NCI-H510A (cell line): ENCODE measurements around the gene HTT.
"Not testable (repeated sequence)": the region's sequence is repeated elsewhere in the genome, so short reads cannot be mapped to it uniquely, and the experiment has no call there.

Experiments
- DNase-seq: peaks from one replicate; lab custom pipeline; 2025; lab: John Stamatoyannopoulos, UW

Gene HTT

DNA sequence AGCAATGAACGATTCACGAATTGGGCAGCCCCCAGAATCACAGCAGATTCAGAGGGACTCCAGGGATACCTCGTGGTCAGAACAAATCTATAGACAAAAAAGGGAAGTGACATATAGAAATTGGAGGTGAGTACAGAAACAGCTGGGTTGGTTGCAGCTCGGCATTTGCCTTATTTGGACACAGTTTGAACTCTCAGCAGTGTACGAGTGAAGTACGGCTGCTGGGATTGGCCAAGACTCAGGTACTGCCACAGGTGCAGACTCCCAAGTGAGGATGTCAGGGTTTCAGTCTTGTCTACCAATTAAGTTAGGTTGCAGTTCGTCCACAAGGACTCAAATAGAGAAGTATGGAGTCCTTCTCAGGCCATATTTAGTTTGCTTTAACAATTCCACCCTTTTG, 28.3 kb upstream of the HTT start:
- DNase-seq, result no peak

DNA sequence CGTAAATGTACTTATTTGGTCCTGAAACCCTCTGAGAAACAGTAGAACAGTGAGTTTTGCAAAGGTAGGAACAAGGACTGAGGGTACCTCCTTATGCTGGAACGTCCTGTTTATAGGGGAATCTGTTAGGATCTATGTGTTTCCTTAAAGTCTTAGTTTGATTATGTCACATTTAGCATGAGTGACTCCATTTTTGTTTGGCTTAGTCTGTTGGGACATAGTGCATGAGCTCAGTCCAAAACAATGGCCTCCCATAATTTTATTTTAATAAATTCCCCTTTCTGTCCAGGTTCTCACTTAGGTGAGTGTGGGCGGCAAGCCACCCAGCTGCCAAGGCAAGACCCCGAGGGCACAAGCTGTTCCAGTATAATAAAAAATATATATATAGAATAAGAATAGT, 27.9 kb upstream of the HTT start:
- no peak for DNase-seq

DNA sequence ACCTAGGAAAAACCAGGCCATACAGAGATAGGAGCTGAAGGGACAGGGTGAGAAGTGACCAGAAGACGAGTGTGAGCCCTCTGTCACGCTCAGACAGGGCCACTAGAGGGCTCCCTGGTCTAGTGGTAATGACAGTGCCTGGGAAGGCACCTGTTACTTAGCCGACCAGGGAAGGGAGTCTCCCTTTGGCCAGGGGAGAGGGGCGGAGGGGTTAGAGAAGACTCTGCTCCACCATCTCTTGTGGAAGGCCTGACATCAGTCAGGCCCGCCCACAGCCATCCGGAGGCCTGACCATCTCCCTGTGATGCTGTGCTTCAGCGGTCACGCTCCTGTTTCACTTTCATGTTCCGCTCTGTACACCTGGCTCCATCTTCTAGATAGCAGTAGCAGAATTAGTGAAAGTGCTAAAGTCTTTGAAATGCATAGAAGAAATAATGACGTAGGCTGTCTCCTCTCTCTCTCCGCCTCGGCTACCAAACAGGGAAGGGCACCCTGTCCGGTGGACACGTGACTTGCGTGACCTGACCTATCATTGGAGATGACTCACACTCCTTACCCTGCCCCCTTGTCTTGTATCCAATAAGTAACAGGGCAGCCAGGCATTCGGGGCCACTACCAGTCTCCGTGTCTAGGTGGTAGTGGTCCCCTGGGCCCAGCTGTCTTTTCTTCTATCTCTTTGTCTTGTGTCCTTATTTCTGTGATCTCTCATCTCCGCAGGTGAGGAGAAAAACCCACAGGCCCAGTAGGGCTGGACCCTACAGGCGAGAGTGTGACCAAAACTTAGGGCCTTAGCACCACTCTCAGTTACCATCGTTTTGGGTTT, 26.8 kb upstream of the HTT start:
- peak; percentile 41 for DNase-seq

DNA sequence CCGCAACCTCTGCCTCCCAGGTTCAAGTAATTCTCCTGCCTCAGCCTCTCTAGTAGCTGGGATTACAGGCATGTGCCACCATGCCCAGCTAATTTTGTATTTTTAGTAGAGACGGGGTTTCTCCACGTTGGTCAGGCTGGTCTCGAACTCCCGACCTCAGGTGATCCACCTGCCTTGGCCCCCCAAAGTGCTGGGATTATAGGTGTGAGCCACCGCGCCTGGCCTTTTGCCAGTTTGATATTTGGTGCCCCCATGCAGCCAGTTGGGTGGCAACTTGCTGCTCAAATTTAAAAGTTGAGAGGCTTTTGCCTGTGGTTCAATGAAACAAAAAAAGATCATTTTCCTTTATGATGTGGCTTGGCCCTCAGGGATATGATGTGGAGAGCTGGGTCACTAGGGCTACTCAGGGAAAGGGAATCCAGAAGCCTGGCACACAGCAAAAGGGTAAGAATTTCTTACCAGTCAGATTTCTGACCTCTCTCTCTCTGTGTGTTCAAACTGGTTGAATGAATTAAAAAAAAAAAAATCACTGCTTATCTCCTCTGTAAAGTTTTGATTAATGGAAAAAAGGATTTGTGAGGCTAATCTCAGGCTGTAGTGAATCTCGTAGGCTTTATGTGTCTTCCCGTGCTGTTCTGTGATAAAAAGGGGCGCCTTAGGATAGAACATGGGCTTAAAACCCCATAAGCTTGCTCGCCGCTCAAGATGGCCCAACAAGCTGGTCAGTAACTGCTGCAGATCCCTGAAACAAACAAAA, 23.2 kb upstream of the HTT start:
- DNase-seq, result not testable (repeated sequence)

DNA sequence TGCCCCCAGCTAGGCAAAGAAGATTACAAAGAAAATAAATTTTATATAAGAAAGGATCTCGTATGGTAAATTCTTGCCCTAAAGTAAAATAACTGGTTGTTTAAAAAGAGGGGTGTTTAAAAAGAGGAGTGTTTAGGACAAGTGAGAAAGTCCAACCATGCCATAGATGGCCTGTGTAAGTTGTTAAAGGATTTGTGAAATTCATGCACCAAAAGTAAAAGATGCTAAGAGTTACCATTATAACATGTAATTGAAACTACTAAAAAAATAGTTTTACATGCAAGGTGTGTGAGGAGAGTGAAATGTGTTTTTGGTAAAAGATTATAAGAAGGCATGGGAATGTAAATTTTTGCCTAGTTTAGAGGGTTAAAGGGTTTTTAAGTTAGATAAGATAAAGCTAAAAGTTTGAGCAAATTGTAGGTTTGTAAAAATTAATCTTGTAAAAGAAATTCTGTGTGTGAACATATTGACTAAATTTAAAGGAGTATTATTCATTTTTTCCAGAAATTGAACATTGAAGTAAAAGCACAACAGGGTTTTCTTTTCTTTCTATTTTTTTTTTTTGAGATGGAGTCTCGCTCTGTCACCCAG, 20.2 kb upstream of the HTT start:
- no peak for DNase-seq

DNA sequence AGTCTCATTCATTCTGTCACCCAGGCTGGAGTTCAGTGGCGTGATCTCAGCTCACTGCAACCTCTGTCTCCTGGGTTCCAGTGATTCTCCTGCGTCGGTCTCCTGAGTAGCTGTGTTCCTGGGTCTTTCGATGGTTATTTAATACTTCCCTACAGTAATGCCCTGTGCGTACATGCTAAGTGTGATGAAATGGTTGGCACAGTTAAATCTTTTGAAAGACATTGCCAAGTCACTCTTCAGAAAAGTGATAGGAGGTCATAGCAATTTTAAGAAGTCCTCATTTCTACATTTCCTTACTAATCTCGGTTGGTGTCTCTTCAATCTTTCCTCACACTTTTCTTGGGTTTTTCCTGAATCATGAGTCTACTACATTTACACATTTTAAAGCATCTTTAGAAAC, 14.5 kb upstream of the HTT start:
- DNase-seq, result no peak

DNA sequence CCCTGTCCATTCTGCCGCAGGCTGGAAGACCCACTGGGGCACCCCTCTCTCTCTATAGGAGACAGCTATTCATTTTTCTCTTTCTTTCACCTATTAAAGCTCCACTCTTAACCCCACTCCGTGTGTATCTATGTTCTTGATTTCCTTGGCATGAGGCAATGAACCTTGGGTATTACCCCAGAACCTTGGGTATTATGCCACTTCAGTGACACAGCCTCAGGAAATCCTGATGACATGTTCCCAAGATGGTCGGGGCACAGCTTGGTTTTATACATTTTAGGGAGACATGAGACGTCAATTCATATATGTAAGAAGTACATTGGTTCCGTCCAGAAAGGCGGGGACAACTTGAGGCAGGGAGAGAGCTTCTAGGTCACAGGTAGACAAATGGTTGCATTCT, 13.5 kb upstream of the HTT start:
- no peak for DNase-seq

DNA sequence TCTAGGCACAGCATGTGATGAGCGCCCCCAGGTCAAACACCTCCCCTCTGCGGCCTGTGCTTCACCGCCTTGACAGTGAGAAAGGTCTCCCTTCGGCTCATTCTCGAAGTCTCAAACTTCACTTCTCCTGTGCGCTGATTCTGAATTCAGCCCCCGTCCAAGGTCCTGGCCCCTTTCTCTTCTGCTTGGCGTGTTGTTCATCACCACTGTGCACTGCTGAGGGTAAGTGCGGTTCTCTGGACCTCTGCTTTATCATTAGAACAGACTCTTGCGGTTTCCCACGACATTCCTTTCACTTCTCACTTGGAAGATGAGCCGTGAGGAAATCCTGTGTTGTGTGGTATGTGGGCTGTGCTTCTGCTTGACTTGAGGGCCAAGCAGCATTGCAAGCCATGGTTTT, 12.0 kb upstream of the HTT start:
- no peak for DNase-seq

DNA sequence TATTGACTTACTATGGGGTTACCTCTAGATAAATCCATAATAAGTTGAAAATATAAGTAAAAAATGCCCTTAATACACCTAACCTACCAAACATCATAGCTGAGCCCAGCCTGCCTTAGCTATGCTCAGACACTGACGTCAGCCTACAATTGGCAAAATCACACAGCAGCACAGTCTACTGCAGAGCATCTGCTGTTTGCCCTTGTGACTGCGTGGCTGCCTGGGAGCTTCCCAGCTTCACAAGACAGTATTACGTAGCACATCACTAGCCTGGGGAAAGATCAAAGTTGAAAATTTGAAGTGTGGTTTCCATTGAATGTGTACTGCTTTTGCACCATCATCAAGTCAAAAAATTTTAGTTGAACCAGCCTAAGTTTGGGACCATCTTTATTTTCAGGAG, 8.9 kb upstream of the HTT start:
- no peak for DNase-seq

DNA sequence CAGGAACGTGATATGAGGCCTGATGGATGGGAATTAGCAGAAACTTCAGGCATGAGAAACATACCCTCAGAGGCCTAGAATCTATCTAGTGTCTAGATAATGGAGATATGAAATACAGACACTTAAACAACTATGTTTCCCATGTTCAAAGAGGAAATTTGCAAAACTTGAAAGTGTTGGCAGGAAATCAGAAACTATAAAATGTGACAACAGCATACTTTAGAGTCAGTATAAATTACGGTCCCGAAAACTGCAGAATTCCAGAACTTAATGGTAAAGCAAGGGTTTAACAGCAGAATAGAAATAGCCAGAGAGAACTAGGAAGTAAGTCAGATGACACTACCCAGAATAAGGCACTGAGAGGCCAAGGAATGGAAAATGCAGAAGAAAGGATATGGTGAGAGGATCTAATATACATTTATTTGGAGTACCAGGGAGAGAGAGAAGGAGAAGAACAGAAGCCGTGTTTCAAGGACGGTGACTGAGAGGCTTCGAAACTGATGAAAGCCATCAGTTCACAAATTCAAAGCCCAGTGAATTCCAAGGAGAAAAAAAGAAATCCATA, 7.6 kb upstream of the HTT start:
- no peak for DNase-seq

DNA sequence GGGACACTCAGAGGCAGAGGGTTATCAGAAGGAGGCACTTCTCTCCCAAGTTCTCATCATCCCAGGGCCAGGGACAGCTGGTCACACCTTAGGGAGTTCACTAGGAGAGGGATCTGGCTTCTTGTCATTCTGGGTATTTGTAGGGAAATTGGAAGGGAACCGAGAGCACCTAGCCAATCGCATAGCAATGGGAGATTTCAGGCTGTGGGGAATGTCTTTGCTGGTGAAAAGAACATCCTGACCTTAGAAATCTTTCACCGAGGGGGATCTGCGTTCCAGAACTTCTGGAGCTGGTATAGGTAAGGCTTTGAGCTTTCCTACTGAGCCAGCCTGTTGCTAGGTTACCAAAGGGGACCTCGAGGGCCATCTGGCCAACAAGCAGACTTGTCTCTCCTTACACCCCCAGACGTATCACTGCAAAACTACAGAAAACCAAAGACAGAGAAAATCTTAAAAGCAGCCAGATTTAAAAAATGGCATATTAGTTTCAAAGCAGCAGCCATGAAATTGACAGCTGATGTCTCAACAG, 6.9 kb upstream of the HTT start:
- DNase-seq, result no peak

DNA sequence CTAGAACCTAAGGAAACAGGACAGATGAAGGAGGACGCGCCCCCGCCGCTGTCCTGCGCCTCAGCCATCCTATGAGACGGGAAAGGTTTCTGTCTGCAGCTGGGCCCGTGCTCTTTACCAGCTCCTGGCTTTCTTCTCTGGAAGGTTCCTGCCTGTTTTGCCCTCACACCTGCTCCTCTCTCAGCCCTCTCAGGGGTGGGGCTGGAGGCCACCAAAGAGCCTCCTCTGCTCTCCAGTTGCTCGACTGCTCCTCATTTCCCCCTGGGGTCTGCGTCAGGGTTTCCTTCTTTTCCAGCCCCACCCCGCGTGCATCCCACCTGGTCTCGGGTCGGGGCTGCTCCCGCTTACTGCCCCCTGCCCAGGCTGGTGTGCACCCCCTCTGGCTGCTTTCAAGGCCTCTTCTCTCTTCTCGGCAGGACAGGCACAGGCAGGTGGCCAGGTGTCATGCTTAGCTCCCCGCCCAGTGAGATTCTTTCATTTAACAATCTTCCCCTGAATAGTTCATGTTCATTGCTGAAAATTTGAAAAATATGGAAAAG, 4.8 kb upstream of the HTT start:
- no peak for DNase-seq

DNA sequence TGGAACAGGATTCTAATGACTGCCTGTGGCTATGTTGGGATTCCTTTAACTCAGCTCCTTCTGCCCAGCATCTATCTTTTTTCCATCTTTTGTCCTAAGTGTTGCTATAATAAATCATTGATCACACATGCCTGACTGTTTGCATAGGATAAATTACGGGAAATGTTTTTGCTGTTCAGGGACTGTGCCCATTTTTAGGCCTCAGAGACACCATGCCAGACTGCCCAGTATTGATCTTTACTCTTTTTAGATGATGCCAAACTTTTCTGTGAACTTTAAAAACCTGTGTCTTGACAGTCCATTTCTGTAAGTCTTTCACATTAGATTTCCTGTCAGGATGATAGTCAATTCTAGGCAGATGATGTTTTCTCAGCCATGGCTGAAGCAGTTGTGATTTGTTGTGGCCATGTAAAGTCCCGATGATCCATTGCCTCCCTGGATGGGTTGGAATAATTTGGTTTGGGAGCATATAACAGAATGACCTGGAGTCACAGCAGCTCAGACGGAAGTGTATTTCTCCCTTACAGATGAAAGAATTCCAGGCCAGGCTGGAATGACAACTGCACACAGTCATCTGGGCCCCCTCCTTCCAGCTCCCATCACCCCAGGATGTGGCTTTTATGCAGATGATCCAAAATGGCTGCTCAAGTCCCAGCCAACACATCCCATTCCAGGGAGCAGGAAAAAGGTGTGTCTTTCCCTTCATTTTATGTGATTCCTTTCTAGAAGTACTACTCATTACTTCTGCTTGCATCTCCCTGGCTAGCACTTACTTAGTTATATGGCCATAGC, 3.6 kb upstream of the HTT start:
- no peak for DNase-seq

DNA sequence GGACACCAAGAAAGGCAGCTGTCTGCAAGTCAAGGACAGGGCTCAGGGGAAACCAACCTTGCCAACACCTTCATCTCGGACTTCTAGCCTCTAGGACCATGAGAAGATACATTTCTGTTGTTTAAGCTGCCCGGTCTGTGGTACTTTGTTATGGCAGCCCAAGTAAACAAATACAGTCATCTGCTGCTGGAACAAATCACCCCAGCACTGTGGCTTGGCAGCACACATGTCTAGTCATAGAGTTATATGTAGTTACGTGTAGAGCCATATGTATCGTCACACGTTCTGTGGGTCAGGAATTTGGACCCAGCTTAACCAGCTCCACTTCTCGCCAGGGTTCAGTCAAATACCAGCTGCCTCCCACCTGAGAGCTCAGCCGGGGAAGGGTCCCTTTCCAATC, 2.7 kb upstream of the HTT start:
- no peak for DNase-seq

DNA sequence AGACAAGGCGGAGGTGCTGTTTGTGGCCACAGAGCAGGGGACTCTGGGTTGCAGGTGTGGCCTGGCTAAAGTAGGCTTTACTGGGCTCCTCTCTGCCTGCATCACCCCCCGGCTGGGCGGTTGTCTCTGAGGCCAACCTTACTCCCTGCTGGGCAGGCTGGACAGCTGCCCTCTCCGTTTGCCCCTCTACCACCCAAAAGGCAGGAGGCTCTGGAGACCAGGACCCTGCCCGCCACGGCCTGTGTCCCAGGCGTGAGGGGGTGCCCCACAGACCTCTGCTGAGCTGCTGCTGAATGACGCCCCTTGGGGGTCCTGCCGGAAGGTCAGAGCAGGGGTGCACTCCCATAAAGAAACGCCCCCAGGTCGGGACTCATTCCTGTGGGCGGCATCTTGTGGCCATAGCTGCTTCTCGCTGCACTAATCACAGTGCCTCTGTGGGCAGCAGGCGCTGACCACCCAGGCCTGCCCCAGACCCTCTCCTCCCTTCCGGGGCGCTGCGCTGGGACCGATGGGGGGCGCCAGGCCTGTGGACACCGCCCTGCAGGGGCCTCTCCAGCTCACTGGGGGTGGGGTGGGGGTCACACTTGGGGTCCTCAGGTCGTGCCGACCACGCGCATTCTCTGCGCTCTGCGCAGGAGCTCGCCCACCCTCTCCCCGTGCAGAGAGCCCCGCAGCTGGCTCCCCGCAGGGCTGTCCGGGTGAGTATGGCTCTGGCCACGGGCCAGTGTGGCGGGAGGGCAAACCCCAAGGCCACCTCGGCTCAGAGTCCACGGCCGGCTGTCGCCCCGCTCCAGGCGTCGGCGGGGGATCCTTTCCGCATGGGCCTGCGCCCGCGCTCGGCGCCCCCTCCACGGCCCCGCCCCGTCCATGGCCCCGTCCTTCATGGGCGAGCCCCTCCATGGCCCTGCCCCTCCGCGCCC, 1.1 kb upstream of the HTT start:
- DNase-seq, result no peak

DNA sequence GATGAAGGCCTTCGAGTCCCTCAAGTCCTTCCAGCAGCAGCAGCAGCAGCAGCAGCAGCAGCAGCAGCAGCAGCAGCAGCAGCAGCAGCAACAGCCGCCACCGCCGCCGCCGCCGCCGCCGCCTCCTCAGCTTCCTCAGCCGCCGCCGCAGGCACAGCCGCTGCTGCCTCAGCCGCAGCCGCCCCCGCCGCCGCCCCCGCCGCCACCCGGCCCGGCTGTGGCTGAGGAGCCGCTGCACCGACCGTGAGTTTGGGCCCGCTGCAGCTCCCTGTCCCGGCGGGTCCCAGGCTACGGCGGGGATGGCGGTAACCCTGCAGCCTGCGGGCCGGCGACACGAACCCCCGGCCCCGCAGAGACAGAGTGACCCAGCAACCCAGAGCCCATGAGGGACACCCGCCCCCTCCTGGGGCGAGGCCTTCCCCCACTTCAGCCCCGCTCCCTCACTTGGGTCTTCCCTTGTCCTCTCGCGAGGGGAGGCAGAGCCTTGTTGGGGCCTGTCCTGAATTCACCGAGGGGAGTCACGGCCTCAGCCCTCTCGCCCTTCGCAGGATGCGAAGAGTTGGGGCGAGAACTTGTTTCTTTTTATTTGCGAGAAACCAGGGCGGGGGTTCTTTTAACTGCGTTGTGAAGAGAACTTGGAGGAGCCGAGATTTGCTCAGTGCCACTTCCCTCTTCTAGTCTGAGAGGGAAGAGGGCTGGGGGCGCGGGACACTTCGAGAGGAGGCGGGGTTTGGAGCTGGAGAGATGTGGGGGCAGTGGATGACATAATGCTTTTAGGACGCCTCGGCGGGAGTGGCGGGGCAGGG, 568 bp downstream of the HTT start:
- peak; percentile 47 for DNase-seq

DNA sequence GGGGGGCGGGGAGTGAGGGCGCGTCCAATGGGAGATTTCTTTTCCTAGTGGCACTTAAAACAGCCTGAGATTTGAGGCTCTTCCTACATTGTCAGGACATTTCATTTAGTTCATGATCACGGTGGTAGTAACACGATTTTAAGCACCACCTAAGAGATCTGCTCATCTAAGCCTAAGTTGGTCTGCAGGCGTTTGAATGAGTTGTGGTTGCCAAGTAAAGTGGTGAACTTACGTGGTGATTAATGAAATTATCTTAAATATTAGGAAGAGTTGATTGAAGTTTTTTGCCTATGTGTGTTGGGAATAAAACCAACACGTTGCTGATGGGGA, 1.1 kb downstream of the HTT start:
- DNase-seq, result no peak

DNA sequence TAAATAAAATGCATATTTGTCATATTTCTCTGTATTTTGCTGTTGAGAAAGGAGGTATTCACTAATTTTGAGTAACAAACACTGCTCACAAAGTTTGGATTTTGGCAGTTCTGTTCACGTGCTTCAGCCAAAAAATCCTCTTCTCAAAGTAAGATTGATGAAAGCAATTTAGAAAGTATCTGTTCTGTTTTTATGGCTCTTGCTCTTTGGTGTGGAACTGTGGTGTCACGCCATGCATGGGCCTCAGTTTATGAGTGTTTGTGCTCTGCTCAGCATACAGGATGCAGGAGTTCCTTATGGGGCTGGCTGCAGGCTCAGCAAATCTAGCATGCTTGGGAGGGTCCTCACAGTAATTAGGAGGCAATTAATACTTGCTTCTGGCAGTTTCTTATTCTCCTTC, 3.3 kb downstream of the HTT start:
- no peak for DNase-seq

DNA sequence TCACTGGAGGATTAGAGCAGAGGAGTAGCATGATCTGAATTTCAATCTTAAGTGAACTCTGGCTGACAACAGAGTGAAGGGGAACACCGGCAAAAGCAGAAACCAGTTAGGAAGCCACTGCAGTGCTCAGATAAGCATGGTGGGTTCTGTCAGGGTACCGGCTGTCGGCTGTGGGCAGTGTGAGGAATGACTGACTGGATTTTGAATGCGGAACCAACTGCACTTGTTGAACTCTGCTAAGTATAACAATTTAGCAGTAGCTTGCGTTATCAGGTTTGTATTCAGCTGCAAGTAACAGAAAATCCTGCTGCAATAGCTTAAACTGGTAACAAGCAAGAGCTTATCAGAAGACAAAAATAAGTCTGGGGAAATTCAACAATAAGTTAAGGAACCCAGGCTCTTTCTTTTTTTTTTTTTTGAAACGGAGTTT, 5.2 kb downstream of the HTT start:
- DNase-seq, result no peak
